CD4-positive, alpha-beta T cell (primary cell): ENCODE measurements around the gene NUP210. TPM values are rescaled to one million over a fixed set of nuclear protein-coding genes. Genes with fewer than 3 reads are reported as not detected.

ENCODE experiments used
- ATAC-seq: fragments of 200-7000 bp; cut with Tn5 transposase; one replicate; pipeline ENCODE4 v1.10.0; 2022; ENCODE audit warnings: mild to moderate bottlenecking; ENCODE audit not compliant: poor library complexity
- CTCF ChIA-PET: fragments of 350-600 bp; sonication (Branson Sonifier 250); formaldehyde crosslinking; loops from one replicate; lab custom pipeline; 2021; ENCODE audit warnings: antibody characterized with exemption, inconsistent platforms; lab: Charles Lee
- POLR2A ChIA-PET: fragments of 350-600 bp; sonication (Branson Sonifier 250); formaldehyde crosslinking; loops from one replicate; lab custom pipeline; 2021; ENCODE audit warnings: antibody characterized with exemption, inconsistent platforms; lab: Charles Lee
- DNase-seq, 14 experiments: peaks; one replicate each; pipeline ENCODE4 v3.0.0-alpha.2; 2013 to 2020; ENCODE audit warnings: mixed read lengths in 2 of 14
- H3K27ac ChIP-seq, 2 donors: one replicate each; pipeline versions ENCODE4 v1.5.1 to v1.7.0; 2013; ENCODE audit warnings: low read length in 2 of 2, low read depth in 1 of 2, mild to moderate bottlenecking in 1 of 2
- H3K27me3 ChIP-seq, 2 experiments: 1 replicate in 1 of 2; 2 replicates in 1 of 2; pipeline versions ENCODE4 v1.6.1 to v1.7.0; 2013; ENCODE audit warnings: low read length in 2 of 2, control low read depth in 1 of 2, mild to moderate bottlenecking in 1 of 2, moderate library complexity in 1 of 2; ENCODE audit not compliant: insufficient read depth in 2 of 2, control insufficient read depth in 1 of 2
- H3K36me3 ChIP-seq: one replicate; pipeline ENCODE4 v1.6.1; 2013; ENCODE audit warnings: low read length, control low read depth; ENCODE audit not compliant: insufficient read depth
- H3K4me1 ChIP-seq: one replicate; pipeline ENCODE4 v1.6.1; 2013; ENCODE audit warnings: low read length, control low read depth; ENCODE audit not compliant: insufficient read depth
- H3K4me3 ChIP-seq: one replicate; pipeline ENCODE4 v1.5.1; 2013; ENCODE audit warnings: mild to moderate bottlenecking, low read length, moderate library complexity
- H3K9me3 ChIP-seq, 2 experiments: 1 replicate in 1 of 2; 2 replicates in 1 of 2; pipeline versions ENCODE4 v1.6.1 to v1.7.0; 2013; ENCODE audit warnings: low read length in 2 of 2, mild to moderate bottlenecking in 2 of 2, control low read depth in 1 of 2, moderate library complexity in 1 of 2; ENCODE audit not compliant: control insufficient read depth in 1 of 2, insufficient read depth in 1 of 2
- H3K27ac Mint-ChIP-seq: one replicate; pipeline ENCODE4 v1.8.0; 2020; ENCODE audit warnings: mixed read lengths
- H3K27me3 Mint-ChIP-seq: one replicate; pipeline ENCODE4 v1.8.0; 2021; ENCODE audit warnings: mixed read lengths
- H3K36me3 Mint-ChIP-seq: one replicate; pipeline ENCODE4 v1.8.0; 2021; ENCODE audit warnings: low read depth, mixed read lengths
- H3K4me1 Mint-ChIP-seq: one replicate; pipeline ENCODE4 v1.8.0; 2021; ENCODE audit warnings: low read depth, mixed read lengths
- H3K4me3 Mint-ChIP-seq: one replicate; pipeline ENCODE4 v1.8.0; 2020; ENCODE audit warnings: mild to moderate bottlenecking, mixed read lengths
- H3K9me3 Mint-ChIP-seq: one replicate; pipeline ENCODE4 v1.8.0; 2020; ENCODE audit warnings: mixed read lengths
- CTCF ChIP-seq: fragments of 200-600 bp; IDR thresholded peaks from one replicate; pipeline ENCODE4 v1.8.0; 2022; ENCODE audit warnings: antibody characterized with exemption, mild to moderate bottlenecking
- intact Hi-C, 2 experiments: fragments of 100-400 bp; cut with DNase I in 1 of 2; cut with micrococcal nuclease in 1 of 2; formaldehyde crosslinking; loops; one replicate each; pipeline versions ENCODE4 v1.15.1 to v1.9.0; 2023 to 2025; cut with DNase I, micrococcal nuclease
- total RNA-seq, 174 experiments: library from RNA in 2 of 174; stranded (reverse) in 2 of 174; gene quantifications; one replicate each; pipeline ENCODE4 v1.2.3 and lab custom pipeline; 2021 to 2026

Gene NUP210
- total RNA-seq, 2 experiments from 2014 or later, result 82.0 to 83.5 TPM

- Histone ChIP-seq H3K9me3 (no peaks in the 10 kb centered on the region), H3K36me3 (peaks cover 100% of the 10 kb centered on the region), H3K27ac (no peak overlapping the region), H3K4me3 (no peak overlapping the region), H3K4me1 (peaks cover 12% of the 10 kb centered on the region), H3K27me3 (no peaks in the 10 kb centered on the region)
- Mint-ChIP-seq H3K27ac (no peak overlapping the region), H3K4me3 (no peak overlapping the region), H3K36me3 (peaks cover 93% of the 10 kb centered on the region), H3K9me3 (no peaks in the 10 kb centered on the region), H3K4me1 (no peaks in the 10 kb centered on the region), H3K27me3 (no peaks in the 10 kb centered on the region)
- CTCF ChIA-PET, result interaction anchor here (2.3 kb wide), 1 partner anchor 10 kb away, joined by 8 read pairs; no protein-coding TSS in a partner anchor
- intact Hi-C loops, result no loop called here
- DNase-seq (no peak), ATAC-seq (no peak)
- TF ChIP-seq CTCF, result no peak
- POLR2A ChIA-PET, result no interaction called here
These were observed 83.5 kb downstream of the NUP210 start for GRCh38 chr3:13336592-13336991.

GRCh38 chr3:13335503-13335902, 84.6 kb downstream of the NUP210 start:
- peaks cover 12% of the 10 kb centered on the region for H3K4me1 ChIP-seq
- no peaks in the 10 kb centered on the region for H3K9me3 ChIP-seq
- TF ChIP-seq CTCF, result no peak
- ATAC-seq (no peak), DNase-seq (no peak)
- H3K27me3 ChIP-seq, result no peaks in the 10 kb centered on the region
- no peak overlapping the region for H3K27ac ChIP-seq
- Mint-ChIP-seq H3K9me3 (no peaks in the 10 kb centered on the region), H3K4me3 (no peak overlapping the region), H3K36me3 (peaks cover 95% of the 10 kb centered on the region), H3K27me3 (no peaks in the 10 kb centered on the region), H3K27ac (no peak overlapping the region), H3K4me1 (no peaks in the 10 kb centered on the region)
- ChIA-PET CTCF (no interaction called here), POLR2A (no interaction called here)
- intact Hi-C loops, result no loop called here
- H3K4me3 ChIP-seq, result no peak overlapping the region
- peaks cover 99% of the 10 kb centered on the region for H3K36me3 ChIP-seq

GRCh38 chr3:13335059-13335458, 85.1 kb downstream of the NUP210 start:
- Histone ChIP-seq H3K36me3 (peaks cover 99% of the 10 kb centered on the region), H3K27ac (no peak overlapping the region), H3K9me3 (no peaks in the 10 kb centered on the region), H3K4me3 (no peak overlapping the region), H3K27me3 (no peaks in the 10 kb centered on the region), H3K4me1 (peaks cover 12% of the 10 kb centered on the region)
- DNase-seq (no peak), ATAC-seq (no peak)
- Mint-ChIP-seq H3K4me3 (no peak overlapping the region), H3K27ac (no peak overlapping the region), H3K4me1 (no peaks in the 10 kb centered on the region), H3K27me3 (no peaks in the 10 kb centered on the region), H3K36me3 (peaks cover 95% of the 10 kb centered on the region), H3K9me3 (no peaks in the 10 kb centered on the region)
- intact Hi-C loops, result no loop called here
- no peak for TF ChIP-seq CTCF
- POLR2A ChIA-PET, result no interaction called here
- CTCF ChIA-PET, result no interaction called here
